Measurements from ENCODE around the gene HIPK3. TPM values are rescaled to one million over a fixed set of nuclear protein-coding genes. Genes with fewer than 3 reads are reported as not detected.

The HIPK3 gene
- total and polyA plus RNA-seq, 9 of the 15 experiments (the other 6 are each of a cell fraction or from before 2014, with no cell fraction given): 2.3 to 19.6 (median 7.5) TPM

DNA sequence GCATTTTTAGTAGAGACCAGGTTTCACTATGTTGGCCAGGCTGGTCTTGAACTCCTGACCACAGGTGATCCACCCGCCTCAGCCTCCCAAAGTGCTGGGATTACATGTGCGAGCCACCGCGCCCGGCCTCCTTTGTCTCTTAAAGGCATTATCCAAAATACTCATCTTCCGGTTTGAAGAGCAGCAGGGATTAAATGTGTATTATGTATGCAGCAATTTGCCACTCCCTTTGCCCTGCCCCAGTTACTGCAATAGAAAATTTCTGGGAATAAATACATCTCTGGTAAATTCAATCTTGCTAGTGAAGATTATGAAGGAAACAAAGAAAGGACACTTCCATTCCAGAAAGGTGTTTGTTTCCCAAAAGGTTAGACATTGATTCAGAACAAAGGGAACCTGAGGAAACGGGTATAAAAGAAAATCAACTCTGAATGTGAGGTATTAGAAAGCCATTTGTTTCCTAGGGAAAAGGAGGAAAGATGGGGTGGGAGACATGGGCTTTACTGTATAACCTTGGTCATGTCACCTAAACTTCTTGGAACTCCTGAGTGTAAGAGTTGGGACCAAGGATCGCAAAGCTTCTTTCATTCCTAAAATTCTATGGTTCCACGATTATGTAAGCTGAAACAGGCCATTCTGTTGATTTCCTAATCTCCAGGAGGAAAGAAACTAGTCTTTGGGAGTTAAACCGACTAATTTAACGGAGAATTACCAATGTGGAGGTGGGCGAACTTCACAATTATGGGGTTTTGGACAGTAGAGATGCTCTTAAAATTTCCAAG lies 959 bp upstream of the HIPK3 start (continued):
- TF ChIP-seq GTF3C2 (IDR thresholded peaks at IDR 0.05; ENCODE audit: borderline replicate concordance, extremely low read depth, insufficient read length): no peak

GRCh38 chr11:33256813-33257159 lies 395 bp upstream of the HIPK3 start:
- Histone ChIP-seq H2AFZ (ENCODE audit: low read depth, low read length) (peak overlapping the region; percentile 90), H3K36me3 (ENCODE audit: control insufficient read depth, insufficient read depth, low read length) (no peaks in the 10 kb centered on the region), H3K4me3 (peak overlapping the region; percentile 96), H3K27ac (ENCODE audit: extremely low read depth, low read depth, low read length) (peak overlapping the region; percentile 50), H3K4me2 (ENCODE audit: insufficient read depth, low read length) (peak overlapping the region; percentile 65), H4K20me1 (replicated peaks; ENCODE audit: control insufficient read depth, insufficient read depth, low read length) (no peaks in the 10 kb centered on the region), H3K27me3 (ENCODE audit: control insufficient read depth in 2 of 2, insufficient read depth in 2 of 2, low read length in 2 of 2) (no peaks in the 10 kb centered on the region), H3K9ac (ENCODE audit: insufficient read depth in 1 of 2, low read depth in 2 of 2, low read length in 2 of 2) (peak overlapping the region; percentile 68 to 99), H3K9me1 (ENCODE audit: control insufficient read depth, insufficient read depth, low read length) (no peaks in the 10 kb centered on the region), H3K79me2 (ENCODE audit: control insufficient read depth, insufficient read depth, low read length) (peaks cover 45% of the 10 kb centered on the region), H3K4me1 (replicated peaks in 1 of 2; ENCODE audit: control insufficient read depth in 2 of 2, insufficient read depth in 2 of 2, low read length in 2 of 2) (peaks cover 2 to 18% of the 10 kb centered on the region in 2 experiments; a peak in 3 of 5 replicates), H3K9me3 (replicated peaks; ENCODE audit: control insufficient read depth, insufficient read depth, low read depth, low read length) (no peaks in the 10 kb centered on the region)
- intact Hi-C loops (cut with micrococcal nuclease) (no loop called here), in situ Hi-C loops (cut with MboI) (no loop called here)
- ChIA-PET CTCF (ENCODE audit: low intra/inter-chr PET ratio) (no interaction called here), POLR2A (interaction anchor here (0.5 kb wide), 1 partner anchor 211 kb away, joined by 3 read pairs; no protein-coding TSS in a partner anchor)
- WGBS (ENCODE audit: insufficient coverage, low coverage, missing lambda C conversion rate): 3% methylated on average over 16 of the region's 16 CpGs
- FAIRE-seq: no peak
- DNase-seq (ENCODE audit: extremely low read depth in 1 of 4, low spot score in 3 of 4): no peak
- BruUV-seq (replicated peaks): no TSS peak
- ATAC-seq: no peak
- TF ChIP-seq MBD1 (CRISPR knock-in tag; IDR thresholded peaks at IDR 0.05) (no peak), GABPB2 (CRISPR knock-in tag; conservative IDR thresholded peaks at IDR 0.05) (no peak), CGGBP1 (CRISPR knock-in tag; IDR thresholded peaks at IDR 0.05) (no peak), PHF8 (IDR thresholded peaks at IDR 0.05; ENCODE audit: borderline replicate concordance, low read length) (peak; percentile 33), SRSF9 (IDR thresholded peaks at IDR 0.05; ENCODE audit: borderline replicate concordance, low read depth, low read length) (no peak), GTF2E2 (tag; IDR thresholded peaks at IDR 0.05) (no peak), BRD4 (IDR thresholded peaks at IDR 0.05) (no peak)
- TF ChIP-seq, protein P1, sequence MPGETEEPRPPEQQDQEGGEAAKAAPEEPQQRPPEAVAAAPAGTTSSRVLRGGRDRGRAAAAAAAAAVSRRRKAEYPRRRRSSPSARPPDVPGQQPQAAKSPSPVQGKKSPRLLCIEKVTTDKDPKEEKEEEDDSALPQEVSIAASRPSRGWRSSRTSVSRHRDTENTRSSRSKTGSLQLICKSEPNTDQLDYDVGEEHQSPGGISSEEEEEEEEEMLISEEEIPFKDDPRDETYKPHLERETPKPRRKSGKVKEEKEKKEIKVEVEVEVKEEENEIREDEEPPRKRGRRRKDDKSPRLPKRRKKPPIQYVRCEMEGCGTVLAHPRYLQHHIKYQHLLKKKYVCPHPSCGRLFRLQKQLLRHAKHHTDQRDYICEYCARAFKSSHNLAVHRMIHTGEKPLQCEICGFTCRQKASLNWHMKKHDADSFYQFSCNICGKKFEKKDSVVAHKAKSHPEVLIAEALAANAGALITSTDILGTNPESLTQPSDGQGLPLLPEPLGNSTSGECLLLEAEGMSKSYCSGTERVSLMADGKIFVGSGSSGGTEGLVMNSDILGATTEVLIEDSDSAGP (CRISPR knock-in tag; IDR thresholded peaks at IDR 0.05): no peak
- TF ChIP-seq, protein P2, sequence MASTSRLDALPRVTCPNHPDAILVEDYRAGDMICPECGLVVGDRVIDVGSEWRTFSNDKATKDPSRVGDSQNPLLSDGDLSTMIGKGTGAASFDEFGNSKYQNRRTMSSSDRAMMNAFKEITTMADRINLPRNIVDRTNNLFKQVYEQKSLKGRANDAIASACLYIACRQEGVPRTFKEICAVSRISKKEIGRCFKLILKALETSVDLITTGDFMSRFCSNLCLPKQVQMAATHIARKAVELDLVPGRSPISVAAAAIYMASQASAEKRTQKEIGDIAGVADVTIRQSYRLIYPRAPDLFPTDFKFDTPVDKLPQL (IDR thresholded peaks at IDR 0.05; ENCODE audit: extremely low read depth, insufficient read length): no peak
